Measurements from ENCODE around the gene TUBGCP5.

TUBGCP5 gene

DNA sequence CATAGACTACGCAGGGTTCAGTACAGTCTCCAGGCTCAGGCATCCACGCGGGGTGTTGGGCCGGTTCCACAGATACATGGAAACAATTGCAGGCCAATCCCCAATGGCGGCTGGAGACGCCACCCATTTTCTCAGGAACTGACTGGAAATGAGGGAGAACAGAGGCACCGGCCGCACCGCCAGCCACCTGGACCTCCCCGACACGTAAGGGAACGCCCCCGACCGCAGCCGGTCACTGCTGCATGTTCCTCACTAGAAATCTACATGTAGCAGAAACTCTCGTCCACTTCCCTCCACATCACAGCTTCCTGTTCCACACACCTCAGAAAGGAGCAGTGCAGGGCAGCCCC lies 88.4 kb downstream of the TUBGCP5 start:
- no peak for DNase-seq

- DNase-seq, result no peak
Measured at GRCh38 chr15:22950256-22950990, 88.9 kb downstream of the TUBGCP5 start.
